Activated CD4-positive, alpha-beta T cell treated with anti-CD3 and anti-CD28 coated beads for 24 hours (primary cell): ENCODE results near the gene ATR.
"Not testable (repeated sequence)": the region's sequence is repeated elsewhere in the genome, so short reads cannot be mapped to it uniquely, and the experiment has no call there.

ENCODE experiments used
- DNase-seq, 2 donors: peaks; one replicate each; pipeline ENCODE4 v3.0.0-alpha.2; 2020; ENCODE audit warnings: low read depth in 2 of 2

ATR gene

GRCh38 chr3:142595141-142595540, 16.6 kb upstream of the ATR start:
- DNase-seq, result no peak

GRCh38 chr3:142592268-142592667, 13.7 kb upstream of the ATR start:
- DNase-seq, result not testable (repeated sequence)

DNA sequence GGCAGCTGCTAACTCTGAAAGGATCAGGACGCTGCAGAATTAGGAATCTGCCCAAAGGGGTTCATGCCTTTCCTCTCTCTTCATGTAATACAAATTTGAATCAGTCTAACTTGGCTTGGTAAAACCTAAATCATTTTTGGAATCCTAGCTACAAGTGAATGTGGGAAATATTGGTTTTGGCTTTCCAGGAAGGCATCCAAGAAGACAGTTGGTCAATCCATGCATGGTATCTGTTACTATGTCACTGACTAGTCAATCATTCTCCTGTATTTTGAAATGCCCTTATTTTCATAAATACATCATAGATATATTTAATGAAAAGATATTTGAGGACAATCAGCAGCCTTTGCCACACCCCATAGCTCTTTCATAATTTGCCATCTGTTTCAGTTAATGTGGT, 10.2 kb upstream of the ATR start:
- no peak for DNase-seq

- DNase-seq, result no peak
These were observed 8.4 kb upstream of the ATR start for GRCh38 chr3:142586803-142587406.

- not testable (repeated sequence) for DNase-seq
These were observed 2.5 kb upstream of the ATR start for GRCh38 chr3:142581070-142581469.

DNA sequence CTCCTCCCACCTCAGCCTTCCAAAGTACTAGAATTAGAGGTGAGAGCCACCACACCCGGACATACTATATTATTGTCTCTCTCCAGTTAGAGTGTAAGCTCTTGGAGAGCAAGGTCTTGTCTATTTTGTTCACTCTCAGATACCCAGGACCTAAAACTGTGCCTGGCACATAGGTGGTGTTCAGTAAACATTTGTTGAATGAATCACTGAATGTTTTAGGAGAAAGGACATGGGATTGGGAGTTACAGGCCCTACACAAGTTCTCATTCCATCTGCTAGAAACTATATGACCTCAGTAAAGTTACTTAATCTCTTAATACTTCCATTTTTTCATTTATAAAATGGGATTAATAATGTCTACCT, 1.5 kb upstream of the ATR start:
- no peak for DNase-seq

GRCh38 chr3:142577696-142578328, 721 bp downstream of the ATR start:
- DNase-seq, result no peak

DNA sequence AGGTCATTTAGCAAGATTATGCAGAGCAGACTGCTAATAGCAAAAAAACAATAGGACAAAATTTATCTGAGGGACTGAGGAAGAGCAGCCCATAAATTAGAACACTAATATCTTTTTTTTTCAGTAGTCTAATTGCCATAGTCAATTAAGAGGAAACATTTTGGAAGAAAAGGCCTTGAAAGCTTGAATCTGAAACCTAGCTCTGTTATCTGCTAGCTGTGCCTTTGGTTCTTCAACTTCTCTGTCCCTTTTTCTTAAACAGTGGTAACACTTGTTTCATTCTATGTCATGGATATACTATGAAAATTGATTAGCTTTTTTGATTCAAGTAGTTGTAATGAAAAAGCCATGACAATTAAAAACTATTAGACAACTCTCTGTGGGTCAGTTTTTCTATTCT, 1.7 kb downstream of the ATR start:
- no peak for DNase-seq

DNA sequence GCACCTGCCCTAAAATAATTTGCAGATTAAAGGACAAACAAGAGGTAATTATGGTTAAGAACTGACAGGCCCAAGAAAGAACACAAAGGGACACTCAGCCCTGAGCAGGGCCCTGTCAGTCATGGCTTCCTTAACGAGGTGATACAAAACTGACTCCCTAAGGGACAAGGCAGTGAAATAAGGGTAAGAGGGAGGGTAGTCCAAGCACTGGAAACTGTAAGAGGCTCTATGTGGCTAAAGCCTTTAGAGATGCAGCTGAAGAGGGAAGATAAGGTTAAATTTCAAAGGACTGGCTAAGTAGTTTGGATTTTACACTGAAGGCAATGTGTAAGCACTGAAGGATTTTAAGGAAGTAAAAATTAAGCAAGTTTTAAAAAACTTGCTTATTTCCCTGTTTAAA, 3.9 kb downstream of the ATR start:
- no peak for DNase-seq

DNA sequence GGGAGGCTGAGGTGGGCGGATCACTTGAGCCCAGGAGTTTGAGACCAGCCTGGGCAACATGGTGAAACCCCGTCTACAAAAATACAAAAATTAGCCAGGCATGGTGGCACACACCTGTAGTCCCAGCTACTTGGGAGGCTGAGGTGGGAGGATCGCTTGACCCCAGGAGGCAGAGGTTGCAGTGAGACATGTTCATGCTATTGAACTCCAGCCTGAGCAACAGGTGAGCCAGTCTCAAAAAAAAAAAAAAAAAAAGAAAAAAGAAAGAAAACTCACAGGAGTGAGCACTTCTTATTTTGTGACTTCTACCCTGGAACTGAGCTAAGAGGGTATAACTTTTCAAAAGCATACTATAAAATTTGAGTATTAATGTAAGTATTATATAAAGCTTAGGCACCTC, 4.3 kb downstream of the ATR start:
- DNase-seq, result not testable (repeated sequence)

DNA sequence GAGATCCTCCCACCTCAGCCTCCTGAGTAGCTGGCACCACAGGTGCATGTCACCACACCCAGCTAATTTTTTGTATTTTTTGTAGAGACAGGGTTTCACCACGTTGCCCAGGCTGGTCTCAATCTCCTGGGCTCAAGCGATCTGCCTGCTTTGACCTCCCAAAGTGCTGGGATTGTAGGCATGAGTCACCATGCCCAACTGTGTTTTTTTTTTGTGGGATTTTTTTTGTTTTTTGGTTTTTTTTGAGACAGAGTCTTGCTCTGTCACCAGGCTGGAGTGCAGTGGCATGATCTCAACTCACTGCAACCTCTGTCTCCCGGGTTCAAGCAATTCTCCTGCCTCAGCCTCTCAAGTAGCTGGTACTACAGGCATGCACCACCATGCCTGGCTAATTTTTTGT, 9.1 kb downstream of the ATR start:
- DNase-seq, result not testable (repeated sequence)

DNA sequence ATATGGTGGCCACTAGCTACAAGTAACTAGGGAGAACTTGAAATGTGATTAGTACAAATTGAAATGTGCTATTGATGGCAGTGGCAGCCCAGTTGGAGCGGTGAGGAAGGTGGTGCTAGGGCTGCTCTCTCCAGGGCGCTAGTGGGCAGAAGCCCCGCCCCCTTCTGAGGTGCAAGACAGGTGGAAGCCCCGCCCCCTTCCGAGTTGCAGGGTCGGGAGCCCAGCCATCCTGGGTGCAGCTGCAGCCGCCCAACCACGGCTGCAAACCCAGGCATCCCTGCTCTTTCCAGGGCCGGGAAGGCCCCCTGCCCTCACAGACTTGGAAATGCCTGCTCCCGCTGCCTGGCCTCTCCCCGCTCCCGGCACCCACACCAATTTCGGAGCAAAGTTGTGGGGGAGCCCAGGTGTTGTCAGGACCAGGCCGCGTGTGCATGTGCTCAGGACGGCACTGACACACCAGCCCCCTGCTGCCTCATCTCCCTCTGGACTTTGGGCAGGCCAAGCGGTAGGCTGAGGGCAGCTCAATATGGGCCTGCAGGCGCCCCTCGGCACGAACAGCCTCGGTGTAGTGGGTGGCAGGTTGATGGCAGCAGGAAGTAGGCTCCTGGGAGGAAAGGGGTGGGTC, 10.0 kb downstream of the ATR start:
- DNase-seq, result no peak

DNA sequence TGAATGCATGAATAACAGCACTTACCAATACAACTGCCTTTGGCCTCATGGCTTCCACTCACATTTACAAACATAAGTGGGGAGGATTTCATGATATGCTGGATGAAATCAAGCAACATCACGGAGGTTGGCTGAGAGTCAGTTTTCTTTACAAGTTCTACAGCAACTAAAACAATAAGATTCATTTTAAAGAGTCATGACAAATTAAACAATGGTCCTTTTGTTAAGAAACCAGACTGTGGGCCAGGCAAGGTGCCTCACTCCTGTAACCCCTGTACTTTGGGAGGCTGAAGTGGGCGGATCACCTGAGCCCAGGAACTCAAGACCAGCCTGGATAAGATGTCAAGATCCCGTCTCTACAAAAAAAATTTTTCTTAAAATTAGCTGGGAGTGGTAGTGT, 12.4 kb downstream of the ATR start:
- no peak for DNase-seq

DNA sequence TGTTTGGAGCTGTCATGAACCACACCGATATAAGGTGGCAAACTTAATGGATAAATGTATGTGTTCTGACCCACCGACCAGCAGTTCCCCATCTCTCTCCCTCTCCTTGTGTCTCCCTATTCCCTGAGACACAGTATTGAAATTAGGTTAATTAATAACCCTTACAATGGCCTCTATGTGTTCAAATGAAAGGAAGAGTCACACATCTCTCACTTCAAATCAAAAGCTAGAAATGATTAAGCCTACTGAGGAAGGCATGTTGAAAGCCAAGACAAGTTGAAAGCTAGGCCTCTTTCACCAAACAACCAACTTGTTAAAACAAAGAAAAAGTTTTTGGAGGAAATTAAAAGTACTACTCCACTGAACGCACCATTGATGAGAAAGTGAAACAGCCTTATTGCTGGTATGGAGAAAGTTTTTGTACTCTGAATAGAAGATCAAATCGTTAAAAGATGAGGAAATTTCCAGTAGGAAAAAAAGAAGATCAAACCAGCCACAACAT, 15.0 kb downstream of the ATR start:
- no peak for DNase-seq

- no peak for DNase-seq
These were observed 18.4 kb downstream of the ATR start for GRCh38 chr3:142560118-142560517.

DNA sequence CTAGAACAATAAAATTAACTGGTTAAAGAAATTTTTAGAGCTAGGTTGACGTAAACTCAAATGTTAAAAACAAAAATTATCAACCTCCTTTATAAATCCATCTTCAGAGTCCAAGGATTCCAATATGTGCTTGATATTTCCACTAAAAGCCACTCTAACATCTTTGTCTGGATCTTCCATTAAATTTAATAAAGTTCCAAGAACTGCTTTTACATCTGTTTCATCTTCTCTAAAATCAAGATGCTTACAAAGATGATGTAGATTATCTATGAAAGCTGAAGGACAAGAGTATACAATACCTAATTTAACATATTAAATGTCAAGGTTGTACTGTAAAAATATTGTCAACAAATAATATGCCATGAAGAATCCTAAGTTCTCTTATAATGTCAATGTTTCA, 24.8 kb downstream of the ATR start:
- no peak for DNase-seq

GRCh38 chr3:142552579-142552978, 26.0 kb downstream of the ATR start:
- not testable (repeated sequence) for DNase-seq

DNA sequence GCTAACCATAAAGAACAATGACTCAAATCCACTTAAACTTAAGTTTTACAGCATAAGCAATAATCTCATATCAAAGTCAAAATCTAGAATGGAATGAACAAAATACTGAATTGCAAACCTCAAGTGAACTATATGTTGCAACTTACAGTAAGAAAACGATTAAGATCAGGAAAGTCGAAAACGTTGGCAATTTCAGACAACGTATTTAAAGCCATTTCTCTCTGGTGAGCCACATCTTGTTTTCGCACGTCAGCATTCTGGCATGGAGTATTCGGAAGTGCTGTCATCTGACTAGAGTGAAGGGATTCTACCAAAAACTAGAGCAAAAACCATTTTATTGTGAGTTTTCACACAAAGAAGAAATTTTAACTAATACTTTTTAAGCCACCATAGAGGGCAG, 28.5 kb downstream of the ATR start:
- DNase-seq, result no peak

- no peak for DNase-seq
These were observed 35.2 kb downstream of the ATR start for GRCh38 chr3:142543307-142543706.

DNA sequence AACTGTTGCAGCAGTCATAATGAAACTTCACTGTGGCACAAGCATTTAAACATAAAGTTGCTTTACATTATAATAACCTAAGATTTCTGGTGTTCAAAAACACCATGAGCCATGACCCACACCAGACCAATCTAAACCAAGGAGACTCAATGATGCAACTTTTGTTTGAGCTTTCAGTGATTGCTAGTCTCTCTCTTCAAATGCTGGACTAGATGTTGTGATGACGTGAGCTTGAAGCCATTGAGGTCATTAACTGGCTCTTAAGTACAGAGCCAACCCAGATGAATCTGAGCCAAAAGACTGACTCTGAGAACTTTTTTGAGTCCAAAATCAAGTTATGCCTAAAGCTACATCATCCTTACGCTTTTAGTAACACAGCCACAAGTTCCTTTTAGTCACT, 36.5 kb downstream of the ATR start:
- DNase-seq, result no peak

DNA sequence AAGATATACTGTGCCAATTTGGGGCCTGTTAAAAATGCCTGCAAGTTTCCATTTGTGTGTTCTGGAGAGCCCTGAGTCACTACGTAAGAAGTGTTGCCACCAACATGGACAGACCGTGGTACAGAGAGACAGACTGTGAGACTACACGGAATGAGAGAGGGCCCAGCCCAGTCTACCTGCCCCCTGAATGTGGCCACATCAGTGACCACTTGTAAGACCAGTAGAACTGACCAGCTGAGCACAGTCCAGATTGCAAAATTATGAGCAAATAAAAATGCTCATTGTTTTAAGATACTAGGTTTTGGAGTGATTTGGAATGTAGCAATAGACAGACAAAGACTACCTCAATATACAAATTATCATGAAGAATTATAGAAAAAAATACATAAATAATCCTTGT, 42.0 kb downstream of the ATR start:
- DNase-seq, result no peak

- DNase-seq, result no peak
These were observed 44.0 kb downstream of the ATR start for GRCh38 chr3:142534543-142534942.

GRCh38 chr3:142530296-142530695, 48.2 kb downstream of the ATR start:
- no peak for DNase-seq
